ENCODE results near the gene MAST4.

- no peak for TF ChIP-seq EZH2 (IDR thresholded peaks at IDR 0.05; ENCODE audit: low read length, missing control alignments)
- no peak for TF ChIP-seq CTCF (conservative IDR thresholded peaks at IDR 0.05 in 1 of 2, IDR thresholded peaks at IDR 0.05 in 1 of 2; ENCODE audit: low read depth in 1 of 2, low read length in 2 of 2)
Measured at GRCh38 chr5:67100301-67100700, 504.1 kb downstream of the MAST4 start.

Data from fibroblast of lung (primary cell).